ENCODE results near the gene PDZD4.

DNA sequence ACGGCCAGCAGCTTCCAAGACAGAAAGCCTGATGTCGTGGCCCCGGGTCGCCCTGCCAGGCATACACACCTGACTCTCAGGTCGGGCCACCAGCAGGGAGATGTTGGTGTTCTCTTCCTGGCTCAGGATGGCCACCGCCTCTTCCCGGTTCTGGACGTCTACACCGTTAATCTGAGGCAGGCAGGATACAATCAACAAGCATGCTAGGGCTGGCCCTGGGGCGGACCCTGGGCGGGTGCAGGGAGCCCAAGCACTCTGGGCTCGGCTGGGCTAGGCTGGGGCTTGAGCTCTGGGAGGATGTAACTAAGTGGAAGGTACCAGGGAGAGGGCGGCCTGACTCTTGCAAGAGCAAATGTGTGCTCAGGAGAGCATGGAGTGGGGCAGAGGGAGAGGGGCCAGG, 24.9 kb downstream of the PDZD4 start:
- TF ChIP-seq, protein P1, sequence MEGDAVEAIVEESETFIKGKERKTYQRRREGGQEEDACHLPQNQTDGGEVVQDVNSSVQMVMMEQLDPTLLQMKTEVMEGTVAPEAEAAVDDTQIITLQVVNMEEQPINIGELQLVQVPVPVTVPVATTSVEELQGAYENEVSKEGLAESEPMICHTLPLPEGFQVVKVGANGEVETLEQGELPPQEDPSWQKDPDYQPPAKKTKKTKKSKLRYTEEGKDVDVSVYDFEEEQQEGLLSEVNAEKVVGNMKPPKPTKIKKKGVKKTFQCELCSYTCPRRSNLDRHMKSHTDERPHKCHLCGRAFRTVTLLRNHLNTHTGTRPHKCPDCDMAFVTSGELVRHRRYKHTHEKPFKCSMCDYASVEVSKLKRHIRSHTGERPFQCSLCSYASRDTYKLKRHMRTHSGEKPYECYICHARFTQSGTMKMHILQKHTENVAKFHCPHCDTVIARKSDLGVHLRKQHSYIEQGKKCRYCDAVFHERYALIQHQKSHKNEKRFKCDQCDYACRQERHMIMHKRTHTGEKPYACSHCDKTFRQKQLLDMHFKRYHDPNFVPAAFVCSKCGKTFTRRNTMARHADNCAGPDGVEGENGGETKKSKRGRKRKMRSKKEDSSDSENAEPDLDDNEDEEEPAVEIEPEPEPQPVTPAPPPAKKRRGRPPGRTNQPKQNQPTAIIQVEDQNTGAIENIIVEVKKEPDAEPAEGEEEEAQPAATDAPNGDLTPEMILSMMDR (conservative IDR thresholded peaks at IDR 0.05; ENCODE audit: low read depth, low read length) = no peak
- TF ChIP-seq POLR2A (IDR thresholded peaks at IDR 0.05; ENCODE audit: low read depth, low read length) (no peak), RCOR1 (IDR thresholded peaks at IDR 0.05; ENCODE audit: insufficient replicate concordance, low read length) (no peak), SMC3 (IDR thresholded peaks at IDR 0.05; ENCODE audit: low read depth, low read length) (no peak), CEBPB (IDR thresholded peaks at IDR 0.05; ENCODE audit: low read depth, low read length) (no peak), NFE2L2 (IDR thresholded peaks at IDR 0.05; ENCODE audit: low read depth, low read length) (no peak), MXI1 (IDR thresholded peaks at IDR 0.05; ENCODE audit: borderline replicate concordance, low read depth, low read length) (no peak), BHLHE40 (IDR thresholded peaks at IDR 0.05; ENCODE audit: low read depth, low read length) (no peak), RFX5 (IDR thresholded peaks at IDR 0.05; ENCODE audit: low read depth, low read length) (no peak), MAFK (IDR thresholded peaks at IDR 0.05; ENCODE audit: low read depth, low read length) (no peak)
- TF ChIP-seq, protein P2, sequence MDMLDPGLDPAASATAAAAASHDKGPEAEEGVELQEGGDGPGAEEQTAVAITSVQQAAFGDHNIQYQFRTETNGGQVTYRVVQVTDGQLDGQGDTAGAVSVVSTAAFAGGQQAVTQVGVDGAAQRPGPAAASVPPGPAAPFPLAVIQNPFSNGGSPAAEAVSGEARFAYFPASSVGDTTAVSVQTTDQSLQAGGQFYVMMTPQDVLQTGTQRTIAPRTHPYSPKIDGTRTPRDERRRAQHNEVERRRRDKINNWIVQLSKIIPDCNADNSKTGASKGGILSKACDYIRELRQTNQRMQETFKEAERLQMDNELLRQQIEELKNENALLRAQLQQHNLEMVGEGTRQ (IDR thresholded peaks at IDR 0.05; ENCODE audit: low read depth, low read length) = no peak
- TF ChIP-seq, protein P3, sequence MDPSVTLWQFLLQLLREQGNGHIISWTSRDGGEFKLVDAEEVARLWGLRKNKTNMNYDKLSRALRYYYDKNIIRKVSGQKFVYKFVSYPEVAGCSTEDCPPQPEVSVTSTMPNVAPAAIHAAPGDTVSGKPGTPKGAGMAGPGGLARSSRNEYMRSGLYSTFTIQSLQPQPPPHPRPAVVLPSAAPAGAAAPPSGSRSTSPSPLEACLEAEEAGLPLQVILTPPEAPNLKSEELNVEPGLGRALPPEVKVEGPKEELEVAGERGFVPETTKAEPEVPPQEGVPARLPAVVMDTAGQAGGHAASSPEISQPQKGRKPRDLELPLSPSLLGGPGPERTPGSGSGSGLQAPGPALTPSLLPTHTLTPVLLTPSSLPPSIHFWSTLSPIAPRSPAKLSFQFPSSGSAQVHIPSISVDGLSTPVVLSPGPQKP (IDR thresholded peaks at IDR 0.05; ENCODE audit: borderline replicate concordance, low read depth, low read length) = no peak

Data from IMR-90 (cell line).